Measurements from ENCODE around the gene ACKR2.

Gene ACKR2

DNA sequence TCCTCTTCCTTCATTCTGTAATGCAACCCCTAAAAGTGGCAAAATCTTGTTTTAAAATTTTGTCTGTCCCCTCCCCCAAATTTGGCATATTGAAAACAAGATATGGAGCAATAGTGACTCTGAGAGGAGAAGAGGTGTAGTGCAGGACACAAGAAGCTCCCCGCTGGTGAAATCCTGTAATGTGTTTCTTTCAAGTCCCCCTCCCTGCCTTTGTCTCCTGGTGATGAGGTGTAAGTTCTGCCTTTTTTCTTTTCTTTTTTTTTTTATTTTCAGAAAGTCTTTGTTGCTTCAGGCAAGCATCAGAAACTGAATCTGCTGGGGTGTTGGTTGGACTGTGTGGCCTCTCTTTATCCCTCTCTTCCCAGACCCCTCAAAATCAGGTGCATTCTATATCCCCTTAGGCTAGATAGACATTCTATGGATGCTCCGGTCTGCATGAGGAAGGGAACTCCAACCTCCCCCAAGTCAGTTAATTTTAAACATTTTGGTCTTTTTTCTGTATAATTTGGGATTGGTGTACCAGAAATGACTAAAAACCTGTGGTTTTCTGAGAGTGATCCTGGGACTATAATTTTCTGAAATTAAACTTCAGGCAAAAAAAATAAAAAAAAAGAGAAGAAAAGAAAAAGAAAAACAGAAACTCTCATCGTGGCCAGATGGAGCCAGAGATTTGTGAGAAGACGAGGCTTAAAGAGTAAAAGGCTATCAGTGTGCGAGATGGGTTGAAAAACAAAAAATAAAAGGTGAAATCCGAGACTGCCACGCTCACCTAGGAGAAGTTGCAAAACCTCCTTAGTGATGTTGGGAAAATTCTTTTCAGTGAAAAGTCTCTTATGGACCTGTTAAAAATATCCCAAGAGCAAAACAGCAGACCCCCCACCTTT, 21.4 kb downstream of the ACKR2 start:
- FAIRE-seq, result no peak

- no peak for FAIRE-seq
Measured at GRCh38 chr3:42831321-42831713, 22.1 kb downstream of the ACKR2 start.

DNA sequence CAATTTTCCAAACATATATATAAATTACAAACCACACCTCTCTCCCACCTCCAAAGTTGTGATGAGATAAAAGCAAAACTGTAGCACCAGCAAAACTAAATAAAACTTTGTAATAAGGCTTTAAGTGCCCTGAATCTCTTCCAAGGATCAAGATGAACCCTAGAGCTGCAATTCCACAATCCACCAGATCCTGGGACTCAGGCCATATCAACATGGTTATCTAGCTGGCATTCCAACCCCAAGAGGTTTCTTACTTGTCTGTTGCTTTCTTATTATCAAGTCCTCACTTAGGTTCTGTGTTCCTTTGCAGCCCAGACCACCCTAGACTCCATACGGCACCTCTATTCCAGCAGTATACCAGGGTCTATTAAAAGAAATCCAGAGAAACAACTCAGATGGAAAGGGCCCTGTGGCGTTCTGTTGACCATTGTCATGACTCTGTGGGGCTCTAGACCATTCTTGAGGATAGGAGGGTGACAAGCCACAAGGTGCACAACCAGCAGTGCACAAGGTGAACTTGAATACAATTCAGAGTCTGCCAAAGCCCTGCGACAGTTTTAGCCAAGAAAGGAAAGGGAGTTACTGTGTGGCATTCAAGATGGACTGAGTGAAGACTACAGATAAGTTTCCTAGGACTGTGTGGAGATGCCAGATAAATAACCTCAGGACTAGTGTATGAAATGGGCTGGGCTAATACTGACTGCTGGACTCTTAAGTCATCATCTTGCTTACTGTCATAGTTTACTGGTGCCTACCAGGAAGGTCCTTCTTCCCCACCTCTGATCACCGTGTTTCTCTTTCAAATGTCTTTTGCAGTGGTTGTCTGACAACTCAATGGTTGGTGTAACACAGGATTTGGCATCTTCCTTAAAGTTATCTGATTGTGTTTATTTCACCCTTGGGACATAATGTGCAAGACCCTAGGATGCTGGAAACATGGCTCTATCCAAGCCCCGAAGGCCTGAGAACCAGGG, 27.2 kb downstream of the ACKR2 start:
- FAIRE-seq, result no peak

DNA sequence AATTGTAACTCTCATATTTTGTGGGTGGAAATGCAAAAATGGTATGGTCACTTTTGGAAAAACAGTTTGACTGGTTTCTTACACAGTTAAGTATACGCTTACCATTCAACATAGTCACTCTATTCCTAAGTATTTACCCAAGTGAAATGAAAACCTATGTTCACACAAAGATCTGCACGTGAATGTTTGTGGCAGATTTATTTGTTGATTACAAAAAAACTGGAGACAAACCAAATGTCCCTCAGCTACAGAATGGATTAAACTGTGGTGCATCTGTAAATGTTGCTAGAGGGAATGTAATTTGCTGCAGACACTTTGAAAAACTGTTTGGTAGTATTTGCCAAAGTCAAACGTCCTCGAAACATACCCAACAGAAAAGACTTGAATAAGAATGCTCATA, 29.3 kb downstream of the ACKR2 start:
- FAIRE-seq, result no peak

DNA sequence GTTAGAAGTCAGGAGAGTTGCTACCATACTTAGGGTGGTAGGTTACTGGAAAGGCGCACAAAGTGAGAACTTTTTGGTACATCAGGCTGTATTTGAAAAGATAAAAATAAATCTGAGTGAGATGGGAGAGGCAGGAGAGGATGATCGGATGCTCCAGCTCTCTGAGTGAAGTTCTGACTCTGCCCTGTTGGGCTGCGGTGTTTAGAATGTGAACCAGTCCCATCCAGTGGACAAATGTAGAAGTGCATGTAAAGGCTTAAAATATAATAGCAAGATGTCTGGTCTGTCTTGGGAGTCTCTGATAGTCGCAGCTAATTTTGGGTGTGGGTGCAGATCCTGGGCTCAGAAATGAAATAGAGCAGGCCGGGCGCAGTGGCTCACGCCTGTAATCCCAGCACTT, 30.4 kb downstream of the ACKR2 start:
- peak; percentile 96 for FAIRE-seq

DNA sequence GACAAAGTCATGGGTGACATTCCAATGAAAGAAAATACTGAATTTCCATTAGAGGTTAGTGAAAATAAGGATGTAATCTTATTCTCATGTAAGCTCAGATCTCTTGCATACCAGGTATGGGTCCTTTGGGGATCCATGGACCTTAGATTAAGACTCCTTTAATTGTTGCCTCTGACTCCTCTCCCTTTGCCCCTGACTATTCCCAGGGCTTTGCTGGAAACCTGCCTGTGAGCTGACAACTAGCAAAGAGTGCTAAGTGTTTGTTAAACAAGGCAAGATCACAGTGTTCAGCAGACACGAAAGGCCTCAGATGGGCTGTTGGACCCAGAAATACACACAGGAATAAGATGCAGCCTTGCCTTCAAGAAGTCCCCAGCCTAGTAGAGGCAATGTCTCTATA, 32.1 kb downstream of the ACKR2 start:
- FAIRE-seq, result no peak

DNA sequence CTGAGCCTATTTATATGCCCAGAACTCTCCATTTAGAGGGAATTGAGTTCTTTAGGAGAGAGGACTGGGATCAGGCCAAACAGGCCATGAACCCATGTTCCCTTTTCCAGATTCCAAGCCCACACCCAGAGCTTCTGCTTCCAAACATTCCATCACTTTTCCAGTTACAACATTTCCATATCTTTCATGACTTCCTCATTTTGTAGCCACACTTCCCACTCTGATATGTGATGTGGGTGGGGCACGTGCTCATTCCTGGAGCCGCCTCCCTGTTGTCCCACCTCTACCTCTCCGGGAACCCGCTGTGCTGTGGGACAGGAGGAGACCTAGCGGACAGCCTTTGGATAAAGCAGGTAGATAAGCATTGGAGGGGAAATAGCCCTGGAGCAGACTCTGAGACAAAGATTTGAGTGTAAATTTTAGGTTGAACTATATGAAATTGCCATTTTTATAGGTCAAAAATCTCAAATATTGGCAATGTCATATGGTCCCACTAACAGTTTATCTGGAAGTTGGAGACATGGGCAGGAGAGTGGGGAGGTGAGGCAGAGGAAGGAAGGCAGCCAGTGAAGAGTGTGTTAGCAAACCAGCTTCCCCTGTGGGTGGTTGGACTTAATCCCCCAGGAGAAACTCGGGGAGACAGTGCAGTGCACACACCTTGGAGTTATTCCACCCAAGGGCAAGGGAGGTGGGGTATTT, 34.6 kb downstream of the ACKR2 start:
- no peak for FAIRE-seq

DNA sequence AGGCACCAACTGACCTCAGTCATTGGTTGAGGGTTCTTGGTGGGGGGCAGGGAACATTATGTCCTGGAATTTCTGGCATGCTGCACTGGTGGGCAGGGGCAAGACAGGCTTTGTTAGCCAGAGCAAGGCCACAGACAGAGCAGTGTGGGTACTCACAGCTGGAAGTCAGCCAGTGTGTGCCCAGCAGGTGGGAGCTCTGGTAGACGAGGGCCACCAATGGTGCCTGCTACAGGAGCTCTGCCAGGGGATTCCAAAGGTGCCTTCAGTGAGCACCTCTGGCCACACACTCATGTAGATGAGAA, 35.1 kb downstream of the ACKR2 start:
- no peak for FAIRE-seq

DNA sequence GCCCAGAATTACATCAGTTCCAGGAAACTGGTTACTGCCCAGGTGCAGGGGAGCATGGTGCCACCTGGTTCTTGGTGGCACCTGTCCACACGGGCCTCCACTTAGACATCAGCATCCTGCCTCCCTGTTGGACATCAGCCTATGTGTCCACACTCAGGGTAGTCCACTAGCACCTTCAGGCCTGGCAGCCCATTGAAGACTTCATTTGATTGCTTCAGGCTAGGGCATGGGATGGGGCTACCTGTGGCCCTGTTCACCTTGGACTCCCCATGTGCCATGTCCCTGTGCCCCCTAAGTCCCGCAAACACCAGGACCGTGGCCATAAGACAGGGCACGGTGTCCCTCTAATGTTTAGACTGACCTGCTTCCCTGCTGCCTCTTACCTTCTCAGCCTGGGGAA, 35.6 kb downstream of the ACKR2 start:
- FAIRE-seq, result no peak

- no peak for FAIRE-seq
Measured at GRCh38 chr3:42846685-42847522, 37.7 kb downstream of the ACKR2 start.

DNA sequence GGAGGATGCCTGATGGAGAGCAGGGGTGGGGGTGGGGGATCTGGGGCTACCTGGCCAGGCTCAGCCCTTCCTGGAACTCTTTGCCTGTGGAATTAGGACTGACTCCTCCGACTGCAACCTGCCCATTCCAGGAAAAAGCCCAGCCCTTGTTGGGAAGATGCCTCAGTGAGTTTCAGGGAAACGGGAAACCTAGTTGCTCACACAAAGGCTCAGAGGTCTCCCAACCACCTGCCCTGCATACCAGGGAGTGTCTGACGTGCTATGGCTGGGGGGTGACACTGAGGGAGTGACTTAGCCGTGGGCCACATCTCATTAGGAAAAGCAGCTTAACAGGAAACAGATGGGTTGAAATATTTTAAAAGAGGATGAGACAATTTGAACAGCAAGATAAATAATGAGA, 38.5 kb downstream of the ACKR2 start:
- no peak for FAIRE-seq

DNA sequence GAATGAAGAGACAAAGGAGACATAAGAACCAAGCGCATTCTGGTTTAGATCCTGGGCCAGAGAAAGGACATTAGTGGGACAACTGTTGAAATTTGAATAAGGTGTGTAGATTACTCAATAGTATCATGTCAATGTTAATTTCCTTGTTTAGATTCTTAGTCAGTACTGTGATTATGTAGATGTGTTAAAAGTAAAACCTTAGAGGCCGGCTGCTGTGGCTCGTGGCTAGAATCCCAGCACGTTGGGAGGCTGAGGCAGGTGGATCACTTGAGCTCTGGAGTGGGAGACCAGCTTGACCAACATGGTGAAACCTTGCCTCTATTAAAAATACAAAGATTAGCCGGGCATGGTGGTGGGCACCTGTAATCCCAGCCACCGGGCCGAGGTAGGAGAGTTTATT, 39.8 kb downstream of the ACKR2 start:
- FAIRE-seq, result no peak

- no peak for FAIRE-seq
Measured at GRCh38 chr3:42850263-42850662, 41.0 kb downstream of the ACKR2 start.

GRCh38 chr3:42851228-42851834, 42.1 kb downstream of the ACKR2 start:
- no peak for FAIRE-seq

DNA sequence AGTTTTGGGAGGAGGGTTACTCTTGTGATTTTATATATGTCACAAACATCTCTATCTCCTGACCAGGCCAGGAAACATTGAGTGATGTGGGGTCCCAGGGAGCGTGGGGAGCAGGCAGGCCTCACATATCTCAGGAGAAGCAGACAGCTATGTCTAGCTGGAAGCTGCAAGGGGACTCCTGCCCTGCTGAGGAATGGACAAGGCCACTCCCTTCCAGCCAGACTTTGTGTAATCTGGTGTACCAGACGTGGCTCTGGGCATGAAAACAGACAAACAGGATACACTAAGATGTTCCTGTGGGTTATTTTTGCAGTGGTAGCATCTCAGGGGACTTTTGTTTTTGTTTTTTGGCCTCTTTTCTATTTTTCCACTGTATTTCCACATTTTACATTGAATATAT, 43.2 kb downstream of the ACKR2 start:
- no peak for FAIRE-seq

DNA sequence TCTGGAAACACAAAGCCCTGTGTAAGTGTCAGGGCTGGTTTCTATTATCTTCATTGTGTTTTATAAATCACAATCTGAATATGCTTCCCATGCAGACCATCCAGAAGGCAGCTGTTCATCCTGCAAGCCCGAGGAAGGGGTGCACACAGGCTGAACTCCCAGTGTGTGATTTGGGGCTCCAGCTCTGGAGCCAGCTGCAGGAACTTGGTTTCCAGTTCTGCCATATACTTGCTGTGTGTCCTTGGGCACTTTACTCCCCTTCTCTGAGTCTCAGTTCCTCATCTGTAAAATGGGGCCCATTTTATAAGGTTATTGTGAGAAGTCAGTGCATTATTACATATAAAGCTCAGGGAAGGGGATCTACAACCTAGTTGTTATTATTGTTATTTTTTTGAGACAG, 43.8 kb downstream of the ACKR2 start:
- FAIRE-seq, result no peak

DNA sequence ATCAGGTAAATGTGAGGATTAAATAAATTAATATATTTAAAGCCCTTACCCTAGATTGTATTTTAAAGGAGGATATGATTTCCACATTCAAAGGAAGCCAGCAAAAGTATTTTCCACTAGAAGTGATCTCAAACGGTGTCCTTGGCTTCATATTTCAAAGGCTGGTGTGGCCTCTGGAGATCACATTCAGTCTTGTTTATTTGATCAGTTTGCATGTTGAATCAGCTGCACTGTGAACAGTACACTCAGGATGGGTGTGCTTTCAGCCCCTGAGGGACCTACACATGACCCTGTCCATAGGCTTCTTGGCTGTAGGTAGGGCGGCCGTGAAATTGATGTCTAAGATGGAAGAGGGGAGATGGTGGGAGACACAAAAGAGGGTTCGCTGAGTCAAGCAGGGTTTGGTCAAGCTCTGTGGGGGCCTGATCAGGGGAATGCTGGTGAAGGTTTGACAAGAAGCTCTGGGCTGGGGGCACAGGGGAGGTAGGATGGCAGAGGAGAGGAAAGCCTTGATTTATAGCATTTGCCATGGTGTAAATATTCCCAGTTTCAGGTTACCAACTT, 44.6 kb downstream of the ACKR2 start:
- FAIRE-seq, result no peak

GRCh38 chr3:42855219-42855546, 45.9 kb downstream of the ACKR2 start:
- FAIRE-seq, result no peak

GRCh38 chr3:42855547-42856380, 46.5 kb downstream of the ACKR2 start:
- FAIRE-seq, result no peak

- FAIRE-seq, result no peak
Measured at GRCh38 chr3:42856544-42856943, 47.3 kb downstream of the ACKR2 start.

Measured in islet of Langerhans (tissue), 1 donor.